Embryonic facial prominence (tissue), 1 donor: ENCODE results near the gene GREB1.

Experiments used
- DNase-seq: peaks from one replicate; pipeline ENCODE4 v3.0.0-alpha.2; 2016; ENCODE audit errors: extremely low spot score

GREB1 gene

GRCh38 chr2:11559066-11559785 is 25.4 kb downstream of the GREB1 start:
- no peak for DNase-seq

DNA sequence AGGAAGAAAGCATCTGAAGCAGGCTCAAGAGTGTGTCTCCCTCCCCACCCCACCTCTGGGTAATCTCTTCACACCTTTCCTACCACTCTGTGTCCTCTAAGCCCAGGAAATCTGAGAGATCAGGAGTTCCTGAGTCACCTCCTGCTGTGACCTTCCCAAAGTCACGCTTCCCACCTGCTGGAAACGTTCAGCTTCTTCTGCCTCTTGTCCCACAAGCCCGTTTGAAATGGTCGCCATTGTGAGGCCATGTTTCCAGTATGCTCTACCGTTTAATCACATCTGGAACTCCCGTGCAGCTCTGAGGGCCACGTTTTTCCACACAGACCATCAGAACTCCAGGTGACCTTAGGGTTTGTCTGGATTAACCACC is 25.9 kb downstream of the GREB1 start:
- no peak for DNase-seq

- no peak for DNase-seq
Measured at GRCh38 chr2:11560806-11561205, 27.0 kb downstream of the GREB1 start.

- DNase-seq, result no peak
Measured at GRCh38 chr2:11562011-11562410, 28.2 kb downstream of the GREB1 start.

GRCh38 chr2:11562476-11562875 is 28.6 kb downstream of the GREB1 start:
- no peak for DNase-seq

- DNase-seq, result no peak
Measured at GRCh38 chr2:11563784-11564666, 30.2 kb downstream of the GREB1 start.

DNA sequence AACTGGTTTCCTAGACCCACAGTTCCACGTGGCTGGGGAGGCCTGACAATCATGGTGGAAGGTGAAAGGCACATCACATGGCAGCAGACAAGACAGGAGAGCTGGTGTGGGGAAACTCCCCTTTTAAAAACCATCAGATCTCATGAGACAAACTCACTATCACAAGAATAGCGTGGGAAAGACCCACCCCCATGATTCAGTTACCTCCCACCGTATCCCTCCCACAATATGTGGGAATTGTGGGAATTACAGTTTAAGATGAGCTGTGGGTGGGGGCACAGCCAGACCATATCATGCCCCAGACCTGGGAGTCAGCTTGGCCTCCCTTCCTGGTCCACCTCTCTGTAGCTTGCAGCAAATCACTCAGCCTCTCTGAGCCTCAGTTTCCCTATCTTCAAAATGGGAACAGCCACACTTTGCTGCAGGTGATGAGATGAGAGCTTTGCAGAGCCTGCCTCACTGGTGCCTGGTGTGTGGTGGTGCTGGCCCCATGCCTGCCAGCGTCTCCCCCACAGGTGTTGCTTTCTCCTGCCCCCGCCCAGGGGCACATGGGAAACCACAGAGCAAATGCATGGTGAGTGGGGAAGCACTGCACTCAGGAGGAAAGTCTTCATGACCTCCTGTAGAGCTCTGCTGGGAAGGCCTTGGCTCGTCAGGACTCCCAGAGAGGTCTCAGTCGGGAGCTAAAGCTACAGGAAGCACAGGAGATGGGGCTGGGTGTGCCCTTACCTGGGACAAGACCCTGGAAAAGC is 31.1 kb downstream of the GREB1 start:
- no peak for DNase-seq

DNA sequence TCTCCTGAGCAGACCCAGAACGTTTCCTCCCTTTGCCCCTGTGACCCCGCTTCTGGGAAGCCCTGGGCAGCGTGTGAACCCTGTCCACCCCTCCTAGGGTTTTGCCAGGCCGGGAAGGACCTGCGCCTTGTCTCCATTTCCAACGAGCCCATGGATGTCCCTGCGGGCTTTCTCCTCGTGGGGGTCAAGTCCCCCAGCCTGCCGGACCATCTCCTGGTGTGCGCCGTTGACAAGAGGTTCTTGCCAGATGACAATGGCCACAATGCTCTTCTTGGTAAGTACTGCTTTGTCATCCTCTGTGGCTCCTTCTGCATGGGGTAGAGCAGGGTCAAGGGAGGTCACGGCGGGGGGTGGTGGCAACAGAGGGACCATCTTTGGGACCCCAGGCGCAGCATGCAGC is 32.5 kb downstream of the GREB1 start:
- no peak for DNase-seq

DNA sequence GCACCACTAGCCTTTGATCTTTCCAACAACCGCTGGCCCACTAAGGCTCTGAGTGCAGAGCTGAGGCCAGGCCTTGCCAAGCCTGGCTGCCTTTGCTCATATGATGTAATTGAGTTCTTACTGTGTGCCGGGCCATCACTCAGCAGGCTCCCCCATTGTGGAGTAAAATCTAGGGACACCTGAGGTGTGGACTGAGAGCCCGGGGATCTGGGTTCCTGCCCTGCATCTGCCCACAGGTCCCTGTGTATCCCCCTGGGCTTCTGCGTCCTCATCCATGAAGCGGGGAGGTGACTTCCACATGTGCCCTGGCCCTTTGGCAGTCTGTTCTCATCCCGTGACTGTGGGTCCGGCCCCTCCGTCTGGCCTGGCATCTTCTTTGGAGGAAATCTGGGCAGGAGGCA is 33.8 kb downstream of the GREB1 start:
- DNase-seq, result no peak

DNA sequence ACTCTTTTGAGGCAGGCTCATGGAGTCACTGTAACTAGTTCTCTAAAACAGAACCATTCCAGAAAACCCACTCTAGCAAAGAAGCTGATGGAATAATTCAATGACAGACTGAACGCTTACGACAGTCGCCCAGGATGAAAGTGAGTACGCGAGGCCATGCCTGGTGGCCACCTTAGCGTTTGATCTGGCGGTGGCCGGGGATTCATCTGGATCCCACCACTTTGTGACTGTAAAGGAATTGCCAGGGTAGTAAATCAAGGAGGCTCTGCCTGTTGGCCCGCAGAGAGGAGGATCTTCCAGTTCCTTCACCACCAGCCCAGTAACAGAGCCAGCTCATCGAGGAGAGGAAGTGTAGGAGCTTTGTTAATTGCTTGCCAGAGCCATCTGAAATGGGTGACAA is 34.6 kb downstream of the GREB1 start:
- DNase-seq, result no peak

- no peak for DNase-seq
Measured at GRCh38 chr2:11569636-11570035, 35.8 kb downstream of the GREB1 start.

DNA sequence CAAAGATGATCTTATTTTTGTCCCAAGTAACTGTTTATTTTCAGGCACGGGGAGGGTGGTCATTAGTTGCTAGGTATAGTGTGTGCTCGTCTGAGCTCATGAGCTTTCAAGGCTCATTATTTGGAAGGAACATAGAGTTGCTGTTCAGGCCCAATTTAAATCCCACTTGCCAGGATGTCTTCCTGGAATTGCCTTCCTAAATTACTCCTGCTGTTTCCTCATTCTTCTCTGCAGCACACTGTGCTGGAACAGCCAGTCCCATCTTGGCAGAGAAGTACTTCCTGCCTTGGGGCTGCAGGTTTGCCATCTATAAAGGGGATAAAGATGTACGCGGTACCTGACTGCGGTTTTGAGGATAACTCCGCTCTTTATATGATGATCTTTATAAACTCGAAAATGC is 37.3 kb downstream of the GREB1 start:
- DNase-seq, result no peak

DNA sequence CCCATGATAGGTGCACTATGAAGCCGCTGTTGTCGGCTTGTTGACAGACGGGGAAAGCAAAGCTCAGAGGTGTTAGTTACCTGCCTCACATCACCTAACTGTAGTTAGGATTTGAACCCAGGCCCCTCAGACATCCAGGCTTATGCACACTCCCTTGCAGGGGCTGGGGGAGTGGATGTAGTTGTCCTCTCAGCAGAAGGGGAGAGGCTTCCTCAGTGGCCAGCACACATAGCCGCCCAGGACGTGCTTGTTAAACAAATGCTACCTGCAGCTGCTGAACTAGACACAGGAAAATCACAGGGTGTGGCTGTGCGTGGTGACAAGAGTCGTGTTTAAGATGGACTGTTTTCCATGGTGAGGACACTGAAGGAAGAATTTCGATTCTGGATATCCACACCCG is 39.2 kb downstream of the GREB1 start:
- no peak for DNase-seq

DNA sequence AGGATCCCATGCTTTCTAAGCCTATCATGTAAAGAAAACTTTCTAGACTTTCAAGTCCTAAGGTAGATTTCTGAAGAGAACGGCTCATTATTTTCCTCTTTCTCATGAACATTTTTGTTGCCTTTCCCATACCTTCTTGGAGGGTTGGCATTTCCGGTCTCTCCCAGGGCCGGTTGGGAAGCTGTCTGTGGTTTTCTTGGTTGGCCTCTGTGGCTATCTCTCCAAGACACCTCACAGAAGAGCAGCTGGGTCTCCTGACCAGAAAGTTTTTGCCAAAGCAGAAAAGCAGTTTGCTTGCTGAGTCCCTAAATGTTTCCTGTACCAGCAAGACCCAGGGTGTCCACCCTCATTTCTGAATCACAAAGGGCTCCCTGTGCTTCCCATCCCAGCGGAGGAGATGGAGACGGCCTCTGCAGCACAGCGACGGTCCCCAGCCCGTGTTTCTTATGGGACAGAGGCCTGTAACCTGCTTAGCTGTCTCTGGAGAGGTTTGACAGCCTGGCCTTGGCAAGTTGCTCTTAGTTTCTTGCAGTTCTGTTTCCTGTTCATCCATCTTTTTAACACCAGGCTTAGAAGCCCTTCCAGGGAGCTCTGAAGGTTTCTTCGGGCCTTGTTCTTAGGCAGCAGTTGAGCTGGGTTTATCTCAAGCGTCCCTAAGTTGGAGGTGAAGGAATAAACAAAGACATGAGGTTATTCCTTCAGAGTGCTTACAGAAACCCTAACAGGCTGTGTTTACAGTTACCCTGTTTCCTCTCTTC is 39.8 kb downstream of the GREB1 start:
- no peak for DNase-seq

DNA sequence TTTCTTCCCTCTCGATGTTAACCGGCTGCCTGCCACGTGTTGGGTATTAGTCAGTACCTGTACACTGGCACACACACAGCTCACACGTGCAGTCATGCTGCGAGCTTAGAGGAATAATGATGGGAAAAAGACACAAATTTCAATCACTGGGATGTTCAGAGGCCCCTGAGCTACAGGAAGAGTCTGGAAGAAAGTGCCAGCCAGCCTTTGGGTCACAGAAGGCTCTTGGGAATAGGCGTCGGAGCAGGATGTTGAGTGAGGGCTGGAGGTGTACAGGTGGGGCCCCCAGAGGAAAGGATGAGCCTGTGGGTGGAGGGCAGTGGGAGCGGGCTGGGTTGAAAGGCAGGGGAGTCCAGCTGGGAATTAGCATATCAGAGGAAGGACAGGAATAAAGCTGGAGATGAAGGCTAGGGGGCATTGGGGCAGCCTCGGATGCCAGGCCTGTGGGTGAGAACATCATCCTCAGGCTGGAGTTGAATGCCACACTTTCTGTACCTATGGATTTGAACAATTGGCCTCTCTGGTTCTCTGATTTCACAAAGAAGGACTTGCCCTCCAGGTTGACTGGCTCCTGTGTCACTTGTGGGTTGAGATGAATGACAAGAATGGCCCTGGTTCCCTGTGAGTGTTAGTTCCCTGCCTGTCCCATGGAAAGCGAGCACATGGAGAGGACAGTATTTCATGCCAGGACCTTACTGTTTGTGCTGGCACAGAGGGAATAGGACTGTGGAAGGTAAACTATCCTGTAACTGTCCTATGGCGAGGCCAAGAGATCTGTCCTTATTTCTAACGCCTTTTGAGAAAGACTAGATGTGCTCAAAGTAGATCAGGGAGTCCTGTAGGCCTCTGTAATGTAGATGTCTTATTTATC is 40.6 kb downstream of the GREB1 start:
- no peak for DNase-seq

DNA sequence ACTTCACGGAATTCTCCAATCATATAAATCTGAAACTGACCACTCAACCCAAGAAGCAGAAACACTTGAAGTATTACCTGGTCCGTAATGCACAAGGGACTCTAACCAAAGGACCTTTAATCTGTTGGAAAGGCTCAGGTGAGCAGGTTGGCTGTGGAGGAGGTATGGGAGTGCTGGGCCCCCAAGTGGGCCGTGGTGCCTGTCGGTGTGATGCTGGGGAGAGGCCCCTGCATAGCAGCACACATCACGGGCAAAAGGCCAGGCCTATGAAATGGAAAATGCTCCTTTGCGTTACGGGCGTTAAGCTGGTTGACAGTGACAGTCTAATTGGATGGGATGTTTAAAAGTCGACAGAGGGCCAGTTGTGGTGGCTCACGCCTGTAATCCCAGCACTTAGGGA is 42.6 kb downstream of the GREB1 start:
- DNase-seq, result no peak

GRCh38 chr2:11577101-11577883 is 43.4 kb downstream of the GREB1 start:
- DNase-seq, result no peak

DNA sequence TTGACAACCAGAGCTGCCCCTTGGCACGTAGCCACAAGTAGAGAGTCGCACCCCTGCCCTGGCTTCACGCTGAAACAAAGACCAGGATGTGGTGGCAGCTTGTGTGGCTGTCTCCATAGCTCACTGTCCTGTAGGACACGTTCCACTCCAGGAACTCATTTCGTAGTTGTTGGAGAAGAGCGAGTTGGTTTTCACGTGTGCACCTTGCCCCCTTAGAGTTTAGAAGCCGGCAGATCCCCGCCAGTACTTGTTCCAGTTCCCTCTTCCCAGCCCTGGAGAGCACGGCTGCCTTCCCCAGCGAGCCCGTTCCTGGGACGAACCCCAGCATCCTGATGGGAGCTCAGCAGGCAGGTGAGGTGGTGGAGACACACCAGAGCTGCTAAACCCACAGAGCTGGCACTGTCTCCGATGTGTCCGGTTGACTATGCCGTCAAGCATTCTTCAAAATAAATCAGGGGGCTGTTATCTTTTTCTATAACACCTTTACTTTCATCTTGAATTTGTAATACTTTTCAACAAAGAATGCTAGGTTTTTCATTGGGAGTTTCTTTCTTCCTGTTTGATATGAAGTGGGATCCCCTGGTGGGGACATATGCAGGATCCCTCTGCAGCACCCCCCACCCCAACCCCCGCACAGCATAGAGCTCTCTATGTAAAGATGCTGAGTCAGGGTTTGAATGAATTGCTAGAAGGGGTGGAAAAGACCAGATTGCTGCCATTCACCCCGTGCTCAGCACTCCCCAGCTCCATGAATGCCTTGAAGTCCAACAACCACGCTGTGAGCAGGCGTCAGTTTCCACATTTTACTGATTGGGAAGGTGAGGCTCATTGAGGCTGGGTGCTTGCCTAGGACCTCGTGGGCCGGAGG is 44.5 kb downstream of the GREB1 start:
- DNase-seq, result no peak
